Thoracic aorta (tissue), 2 donors: Measurements from ENCODE around the gene CIDEC. TPM values are rescaled to one million over a fixed set of nuclear protein-coding genes. Genes with fewer than 3 reads are reported as not detected.

ENCODE experiments used
- ATAC-seq: fragments of 150-250 bp; one replicate; pipeline ENCODE4 v1.8.0; 2017; ENCODE audit warnings: low read depth; ENCODE audit not compliant: insufficient number of reproducible peaks, low FRiP score
- DNase-seq: peaks from one replicate; pipeline ENCODE4 v3.0.0-alpha.2; 2020; ENCODE audit warnings: low spot score
- H3K27ac ChIP-seq, 2 donors: fragments of 200-600 bp; sonication (generic); 1 replicate in 1 of 2; 2 replicates in 1 of 2; pipeline ENCODE4 v1.5.1; 2016; ENCODE audit warnings: mild to moderate bottlenecking in 2 of 2, moderate library complexity in 2 of 2
- H3K27me3 ChIP-seq: fragments of 200-600 bp; sonication (generic); replicated peaks from 2 replicates; pipeline ENCODE4 v1.6.0; 2016; ENCODE audit warnings: mild to moderate bottlenecking; ENCODE audit not compliant: insufficient read depth
- H3K36me3 ChIP-seq: fragments of 200-600 bp; sonication (generic); one replicate; pipeline ENCODE4 v1.5.1; 2016
- H3K4me1 ChIP-seq, 2 donors: fragments of 200-600 bp; sonication (generic); 1 replicate in 1 of 2; 2 replicates in 1 of 2; pipeline versions ENCODE4 v1.5.1 to v1.6.0; 2016; ENCODE audit warnings: low read depth in 2 of 2, mild to moderate bottlenecking in 1 of 2; ENCODE audit not compliant: control insufficient read depth in 1 of 2
- H3K4me3 ChIP-seq: fragments of 200-600 bp; sonication (generic); 2 replicates; pipeline ENCODE4 v1.5.1; 2016; ENCODE audit warnings: mild to moderate bottlenecking
- H3K9me3 ChIP-seq: fragments of 200-600 bp; sonication (generic); 2 replicates; pipeline ENCODE4 v1.5.1; 2016
- total RNA-seq, 2 donors: library from RNA; depleted of rRNA; stranded (reverse); fragments of >200 nt; gene quantifications; one replicate each; pipeline versions ENCODE4 v1.1.0 to v1.2.3, GENCODE V29; 2016
- TF ChIP-seq, protein P1 (sequence below): fragments of 200-600 bp; sonication (generic); IDR thresholded peaks from one replicate; pipeline ENCODE4 v1.5.1; 2019; ENCODE audit warnings: antibody characterized with exemption

CIDEC gene
- total RNA-seq, 2 donors from 2014 or later = 2.0 to 2.6 TPM

DNA sequence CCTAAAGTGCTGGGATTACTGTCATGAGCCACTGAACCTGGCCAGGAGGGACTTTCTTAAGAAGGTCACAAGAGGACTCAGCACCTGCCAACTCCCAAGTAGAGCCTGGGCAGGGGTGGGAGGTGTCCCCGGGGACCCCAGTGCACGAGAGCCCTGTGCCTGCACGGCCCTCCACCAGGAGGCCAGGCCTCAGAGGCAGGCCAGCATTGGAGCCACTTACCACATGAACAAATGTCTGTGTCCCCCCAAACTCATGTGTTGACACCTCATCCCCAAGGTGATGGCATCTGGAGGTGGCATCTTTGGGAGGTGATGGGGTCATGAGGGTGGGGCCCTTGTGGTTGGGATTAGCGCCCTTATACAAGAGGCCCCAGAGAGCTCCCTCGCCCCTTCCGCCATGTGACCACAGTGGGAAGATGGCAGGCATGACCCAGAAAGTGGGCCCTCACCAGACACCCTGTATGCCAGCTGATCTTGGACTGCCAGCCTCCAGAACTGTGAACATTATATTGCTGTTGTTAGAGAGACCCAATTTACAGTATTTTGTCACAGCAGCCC lies 33.0 kb downstream of the CIDEC start:
- TF ChIP-seq, protein P1, sequence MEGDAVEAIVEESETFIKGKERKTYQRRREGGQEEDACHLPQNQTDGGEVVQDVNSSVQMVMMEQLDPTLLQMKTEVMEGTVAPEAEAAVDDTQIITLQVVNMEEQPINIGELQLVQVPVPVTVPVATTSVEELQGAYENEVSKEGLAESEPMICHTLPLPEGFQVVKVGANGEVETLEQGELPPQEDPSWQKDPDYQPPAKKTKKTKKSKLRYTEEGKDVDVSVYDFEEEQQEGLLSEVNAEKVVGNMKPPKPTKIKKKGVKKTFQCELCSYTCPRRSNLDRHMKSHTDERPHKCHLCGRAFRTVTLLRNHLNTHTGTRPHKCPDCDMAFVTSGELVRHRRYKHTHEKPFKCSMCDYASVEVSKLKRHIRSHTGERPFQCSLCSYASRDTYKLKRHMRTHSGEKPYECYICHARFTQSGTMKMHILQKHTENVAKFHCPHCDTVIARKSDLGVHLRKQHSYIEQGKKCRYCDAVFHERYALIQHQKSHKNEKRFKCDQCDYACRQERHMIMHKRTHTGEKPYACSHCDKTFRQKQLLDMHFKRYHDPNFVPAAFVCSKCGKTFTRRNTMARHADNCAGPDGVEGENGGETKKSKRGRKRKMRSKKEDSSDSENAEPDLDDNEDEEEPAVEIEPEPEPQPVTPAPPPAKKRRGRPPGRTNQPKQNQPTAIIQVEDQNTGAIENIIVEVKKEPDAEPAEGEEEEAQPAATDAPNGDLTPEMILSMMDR = no peak
- no peak for ATAC-seq
- no peak for DNase-seq
- no peak overlapping the region for H3K4me3 ChIP-seq
- H3K36me3 ChIP-seq = no peaks in the 10 kb centered on the region
- no peak overlapping the region for H3K27ac ChIP-seq
- peaks cover 5 to 6% of the 10 kb centered on the region in 2 donors for H3K4me1 ChIP-seq
- no peaks in the 10 kb centered on the region for H3K9me3 ChIP-seq
- H3K27me3 ChIP-seq = no peaks in the 10 kb centered on the region

DNA sequence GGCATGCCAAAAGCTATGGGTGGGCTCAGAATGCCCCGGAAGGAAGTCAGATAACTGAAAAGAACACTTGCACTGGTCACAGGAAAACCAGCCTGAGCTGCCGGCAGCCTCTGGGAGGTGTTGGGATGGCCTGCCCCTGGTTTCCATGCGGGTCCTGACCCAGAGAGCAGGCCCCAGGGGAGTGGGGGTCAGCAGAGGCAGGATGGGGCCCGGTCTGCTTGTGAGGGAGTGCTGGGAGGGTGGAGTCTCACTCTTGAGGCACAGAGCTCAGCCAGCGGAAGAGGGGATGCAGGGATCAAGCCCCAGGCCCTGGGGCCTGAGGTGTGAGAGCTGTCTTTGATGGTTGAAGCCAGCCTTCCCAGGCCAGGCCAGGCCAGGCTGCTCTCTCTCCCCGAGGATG lies 33.8 kb downstream of the CIDEC start:
- no peaks in the 10 kb centered on the region for H3K27me3 ChIP-seq
- peaks cover 4% of the 10 kb centered on the region for H3K36me3 ChIP-seq
- no peak overlapping the region for H3K27ac ChIP-seq
- no peak overlapping the region for H3K4me3 ChIP-seq
- H3K4me1 ChIP-seq = peaks cover 5 to 6% of the 10 kb centered on the region in 2 donors
- TF ChIP-seq, protein P1 = no peak
- no peaks in the 10 kb centered on the region for H3K9me3 ChIP-seq
- DNase-seq = no peak
- ATAC-seq = no peak

DNA sequence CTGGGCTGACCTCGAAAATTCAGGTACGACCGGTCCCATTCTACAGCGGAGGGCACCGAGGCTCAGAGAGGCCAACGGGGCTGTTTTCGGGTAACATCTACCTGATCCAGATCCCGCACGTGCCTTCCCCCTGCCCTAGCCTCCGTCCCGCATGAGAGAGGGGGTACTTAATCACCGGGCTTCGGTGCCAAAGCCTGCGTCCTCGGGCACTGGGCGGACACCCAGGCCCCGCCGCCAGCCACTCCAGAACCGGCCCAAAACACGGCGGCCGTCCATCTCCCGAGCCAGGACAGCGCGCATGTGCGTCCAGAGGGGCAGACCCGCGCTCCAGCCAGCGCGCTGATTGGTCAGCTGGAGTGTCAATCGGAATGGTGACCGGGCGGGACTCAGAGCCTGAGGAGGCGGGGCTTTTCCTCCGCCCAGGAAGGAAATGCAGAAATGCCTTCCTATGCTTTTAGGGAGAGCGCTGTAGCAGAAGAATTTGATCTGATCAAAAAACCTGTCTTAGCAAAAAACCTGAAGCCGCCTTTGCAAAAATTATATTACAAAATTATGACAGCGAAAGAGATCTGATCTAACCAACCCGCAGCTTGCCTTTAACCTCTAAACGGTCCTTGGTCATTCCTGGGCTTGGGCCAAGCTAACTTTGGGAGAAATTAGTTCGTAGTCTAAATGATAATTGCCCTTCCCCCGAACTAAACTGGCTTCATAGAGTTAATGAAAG lies 36.2 kb downstream of the CIDEC start, which contains the start of gene RPUSD3:
Gene RPUSD3, minus strand, starts transcription at position 294 of the 724 bp plus-strand sequence. Its CDS starts 18 bp downstream, at position 276.
- TF ChIP-seq, protein P1 = no peak

DNA sequence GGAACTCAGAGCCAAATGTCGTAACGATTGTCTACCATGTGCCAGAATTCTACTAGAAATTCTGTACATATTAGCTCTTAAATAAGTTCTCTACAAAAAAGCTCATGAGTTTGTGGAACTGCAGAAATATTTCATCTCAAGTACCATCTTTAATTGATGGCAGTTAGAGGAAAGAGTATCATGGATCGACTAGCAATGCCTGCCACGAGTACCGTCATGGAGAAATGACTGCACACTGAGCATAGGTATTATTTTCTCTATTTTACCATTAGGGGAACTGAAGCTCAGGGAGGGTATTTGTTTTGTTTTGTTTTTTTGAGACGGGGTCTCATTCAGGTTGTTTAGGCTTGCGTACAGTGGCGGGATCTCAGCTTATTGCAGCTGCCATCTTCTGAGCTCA lies 39.0 kb downstream of the CIDEC start:
- H3K27ac ChIP-seq = no peak overlapping the region
- H3K9me3 ChIP-seq = no peaks in the 10 kb centered on the region
- H3K27me3 ChIP-seq = no peaks in the 10 kb centered on the region
- H3K36me3 ChIP-seq = peaks cover 13% of the 10 kb centered on the region
- H3K4me3 ChIP-seq = no peak overlapping the region
- ATAC-seq = no peak
- TF ChIP-seq, protein P1 = no peak
- peaks cover 5 to 6% of the 10 kb centered on the region in 2 donors for H3K4me1 ChIP-seq
- no peak for DNase-seq

More for the DNA sequence above, 36.2 kb downstream of the CIDEC start, which contains the start of gene RPUSD3:
- ATAC-seq (peak; percentile 96), DNase-seq (peak; percentile 91)
- H3K27ac ChIP-seq = peak within 1 kb of the TSS; percentile 76 to 80
- H3K4me1 ChIP-seq = peaks cover 5 to 6% of the 10 kb centered on the region in 2 donors
- peak within 1 kb of the TSS; percentile 76 for H3K4me3 ChIP-seq
- peaks cover 9% of the 10 kb centered on the region for H3K36me3 ChIP-seq
- H3K27me3 ChIP-seq = no peaks in the 10 kb centered on the region
- no peaks in the 10 kb centered on the region for H3K9me3 ChIP-seq

DNA sequence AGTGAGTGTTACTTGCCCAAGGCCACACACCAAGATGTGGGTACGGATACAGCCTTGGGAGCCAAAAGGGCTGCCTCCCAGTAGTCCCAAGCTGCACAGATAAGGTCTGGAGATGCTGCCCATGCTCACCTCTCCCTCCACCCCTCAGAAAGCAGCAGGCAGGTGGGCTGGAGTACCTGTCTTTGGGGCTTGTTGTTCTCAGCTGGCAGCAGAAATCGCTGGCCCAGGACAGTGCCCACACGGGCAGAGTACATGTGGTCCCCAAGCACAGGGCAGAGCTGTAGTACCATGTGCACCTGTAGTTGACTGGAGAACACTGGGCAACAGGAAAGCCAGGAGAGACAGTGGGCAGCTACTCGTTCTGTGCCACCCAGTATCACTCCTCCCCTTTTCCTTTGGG lies 41.2 kb downstream of the CIDEC start:
- no peaks in the 10 kb centered on the region for H3K27me3 ChIP-seq
- H3K4me3 ChIP-seq = no peak overlapping the region
- TF ChIP-seq, protein P1 = no peak
- H3K4me1 ChIP-seq = peaks cover 0 to 6% of the 10 kb centered on the region in 2 donors
- no peak overlapping the region for H3K27ac ChIP-seq
- ATAC-seq = no peak
- no peaks in the 10 kb centered on the region for H3K9me3 ChIP-seq
- no peak for DNase-seq
- peaks cover 21% of the 10 kb centered on the region for H3K36me3 ChIP-seq
